DND-41 (cell line): ENCODE data around the gene ZDHHC1.

Experiments
- ATAC-seq: fragments of 200-7000 bp; cut with Tn5 transposase; 3 replicates; pipeline ENCODE4 v1.9.1; 2021; ENCODE audit warnings: low read depth; ENCODE audit not compliant: insufficient read depth
- DNase-seq: peaks from one replicate; pipeline ENCODE4 v3.0.0-alpha.2; 2020
- H2AFZ ChIP-seq: 2 replicates; pipeline ENCODE4 v1.6.0; 2012; ENCODE audit warnings: low read depth, low read length
- H3K27ac ChIP-seq: 2 replicates; pipeline ENCODE4 v1.5.1; 2012; ENCODE audit warnings: low read length, inconsistent platforms
- H3K27me3 ChIP-seq: fragments of 200-600 bp; sonication (generic); 2 replicates; pipeline ENCODE4 v1.6.0; 2012; ENCODE audit warnings: low read length, mild to moderate bottlenecking, inconsistent platforms; ENCODE audit not compliant: insufficient read depth, poor library complexity
- H3K36me3 ChIP-seq: 2 replicates; pipeline ENCODE4 v1.5.1; 2012; ENCODE audit warnings: low read length, inconsistent platforms; ENCODE audit not compliant: insufficient read depth
- H3K4me1 ChIP-seq: 2 replicates; pipeline ENCODE4 v1.5.1; 2012; ENCODE audit warnings: mild to moderate bottlenecking, low read length; ENCODE audit not compliant: insufficient read depth
- H3K4me2 ChIP-seq: 2 replicates; pipeline ENCODE4 v1.6.0; 2012; ENCODE audit warnings: mild to moderate bottlenecking, moderate library complexity, low read length, inconsistent platforms; ENCODE audit not compliant: insufficient read depth
- H3K4me3 ChIP-seq, 2 experiments: fragments of 200-600 bp in 1 of 2; shearing (Covaris generic) in 1 of 2; 2 replicates each; pipeline ENCODE4 v1.5.1; 2012 to 2016; ENCODE audit warnings: inconsistent platforms in 2 of 2, low read length in 2 of 2, mild to moderate bottlenecking in 2 of 2, low read depth in 1 of 2, moderate library complexity in 1 of 2
- H3K79me2 ChIP-seq: 2 replicates; pipeline ENCODE4 v1.6.0; 2012; ENCODE audit warnings: low read length, inconsistent platforms; ENCODE audit not compliant: insufficient read depth
- H3K9ac ChIP-seq: 2 replicates; pipeline ENCODE4 v1.6.0; 2012; ENCODE audit warnings: low read depth, mild to moderate bottlenecking, inconsistent platforms, low read length, moderate library complexity
- H3K9me3 ChIP-seq: 2 replicates; pipeline ENCODE4 v1.5.1; 2012; ENCODE audit warnings: low read length, moderate library complexity, mild to moderate bottlenecking, inconsistent platforms; ENCODE audit not compliant: insufficient read depth, severe bottlenecking
- H4K20me1 ChIP-seq: 2 replicates; pipeline ENCODE4 v1.6.0; 2012; ENCODE audit warnings: low read length; ENCODE audit not compliant: insufficient read depth
- EZH2 ChIP-seq: IDR thresholded peaks from 3 replicates; pipeline ENCODE4 v1.6.1; 2012; ENCODE audit warnings: borderline replicate concordance, low read depth, mild to moderate bottlenecking, moderate library complexity, low read length, inconsistent platforms; ENCODE audit not compliant: severe bottlenecking
- TF ChIP-seq, protein P1 (sequence below): IDR thresholded peaks from 2 replicates; pipeline ENCODE4 v1.5.1; 2012; ENCODE audit warnings: borderline replicate concordance, low read length, moderate library complexity, mild to moderate bottlenecking; ENCODE audit not compliant: poor library complexity, severe bottlenecking; ENCODE audit errors: extremely low read depth

The ZDHHC1 gene, protein sequence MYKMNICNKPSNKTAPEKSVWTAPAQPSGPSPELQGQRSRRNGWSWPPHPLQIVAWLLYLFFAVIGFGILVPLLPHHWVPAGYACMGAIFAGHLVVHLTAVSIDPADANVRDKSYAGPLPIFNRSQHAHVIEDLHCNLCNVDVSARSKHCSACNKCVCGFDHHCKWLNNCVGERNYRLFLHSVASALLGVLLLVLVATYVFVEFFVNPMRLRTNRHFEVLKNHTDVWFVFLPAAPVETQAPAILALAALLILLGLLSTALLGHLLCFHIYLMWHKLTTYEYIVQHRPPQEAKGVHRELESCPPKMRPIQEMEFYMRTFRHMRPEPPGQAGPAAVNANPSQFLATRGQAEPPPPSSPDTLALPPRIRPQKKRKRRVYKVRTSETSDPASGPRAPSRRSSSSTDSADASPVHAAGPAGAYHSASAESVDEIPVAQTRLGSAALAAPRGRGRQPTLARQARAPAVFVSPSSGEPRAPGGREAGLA

GRCh38 chr16:67415872-67416793 lies at the start of gene ZDHHC1:
Gene ZDHHC1, minus strand, starts transcription at chr16:67416477. Its CDS starts 8,702 bp downstream, at chr16:67407775.
- Histone ChIP-seq H3K4me3 (no peak within 1 kb of the TSS), H3K27me3 (peaks cover 9% of the 10 kb centered on the region), H3K9me3 (no peaks in the 10 kb centered on the region), H3K4me1 (no peaks in the 10 kb centered on the region), H2AFZ (no peak within 1 kb of the TSS), H3K4me2 (no peak within 1 kb of the TSS), H3K27ac (no peak within 1 kb of the TSS), H3K36me3 (no peaks in the 10 kb centered on the region), H3K79me2 (no peaks in the 10 kb centered on the region), H3K9ac (no peak within 1 kb of the TSS), H4K20me1 (no peaks in the 10 kb centered on the region)
- TF ChIP-seq, protein P1, sequence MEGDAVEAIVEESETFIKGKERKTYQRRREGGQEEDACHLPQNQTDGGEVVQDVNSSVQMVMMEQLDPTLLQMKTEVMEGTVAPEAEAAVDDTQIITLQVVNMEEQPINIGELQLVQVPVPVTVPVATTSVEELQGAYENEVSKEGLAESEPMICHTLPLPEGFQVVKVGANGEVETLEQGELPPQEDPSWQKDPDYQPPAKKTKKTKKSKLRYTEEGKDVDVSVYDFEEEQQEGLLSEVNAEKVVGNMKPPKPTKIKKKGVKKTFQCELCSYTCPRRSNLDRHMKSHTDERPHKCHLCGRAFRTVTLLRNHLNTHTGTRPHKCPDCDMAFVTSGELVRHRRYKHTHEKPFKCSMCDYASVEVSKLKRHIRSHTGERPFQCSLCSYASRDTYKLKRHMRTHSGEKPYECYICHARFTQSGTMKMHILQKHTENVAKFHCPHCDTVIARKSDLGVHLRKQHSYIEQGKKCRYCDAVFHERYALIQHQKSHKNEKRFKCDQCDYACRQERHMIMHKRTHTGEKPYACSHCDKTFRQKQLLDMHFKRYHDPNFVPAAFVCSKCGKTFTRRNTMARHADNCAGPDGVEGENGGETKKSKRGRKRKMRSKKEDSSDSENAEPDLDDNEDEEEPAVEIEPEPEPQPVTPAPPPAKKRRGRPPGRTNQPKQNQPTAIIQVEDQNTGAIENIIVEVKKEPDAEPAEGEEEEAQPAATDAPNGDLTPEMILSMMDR, result no peak
- TF ChIP-seq EZH2, result no peak
- ATAC-seq (no peak), DNase-seq (no peak)

GRCh38 chr16:67464565-67464964 lies 48.3 kb upstream of the ZDHHC1 start:
- no peak overlapping the region for H3K27ac ChIP-seq
- H3K9ac ChIP-seq, result no peak overlapping the region
- peaks cover 60% of the 10 kb centered on the region for H4K20me1 ChIP-seq
- H3K36me3 ChIP-seq, result no peaks in the 10 kb centered on the region
- H2AFZ ChIP-seq, result no peak overlapping the region
- no peaks in the 10 kb centered on the region for H3K27me3 ChIP-seq
- no peak for TF ChIP-seq EZH2
- TF ChIP-seq, protein P1, result no peak
- DNase-seq (no peak), ATAC-seq (no peak)
- H3K9me3 ChIP-seq, result no peaks in the 10 kb centered on the region
- no peaks in the 10 kb centered on the region for H3K4me1 ChIP-seq
- H3K4me3 ChIP-seq, result no peak overlapping the region
- no peak overlapping the region for H3K4me2 ChIP-seq
- peaks cover 43% of the 10 kb centered on the region for H3K79me2 ChIP-seq

GRCh38 chr16:67463691-67464090 lies 47.4 kb upstream of the ZDHHC1 start:
- no peak for TF ChIP-seq EZH2
- TF ChIP-seq, protein P1, result no peak
- no peak overlapping the region for H3K4me2 ChIP-seq
- H3K79me2 ChIP-seq, result peaks cover 38% of the 10 kb centered on the region
- H3K9me3 ChIP-seq, result no peaks in the 10 kb centered on the region
- H3K27me3 ChIP-seq, result no peaks in the 10 kb centered on the region
- no peak overlapping the region for H3K27ac ChIP-seq
- H4K20me1 ChIP-seq, result peaks cover 67% of the 10 kb centered on the region
- H2AFZ ChIP-seq, result no peak overlapping the region
- H3K4me1 ChIP-seq, result no peaks in the 10 kb centered on the region
- no peak for DNase-seq
- no peak for ATAC-seq
- H3K4me3 ChIP-seq, result no peak overlapping the region
- H3K36me3 ChIP-seq, result no peaks in the 10 kb centered on the region
- no peak overlapping the region for H3K9ac ChIP-seq
